Calu3 (cell line): ENCODE measurements around the gene AP3S1. TPM values are rescaled to one million over a fixed set of nuclear protein-coding genes. Genes with fewer than 3 reads are reported as not detected.
"Not testable (repeated sequence)": the region's sequence is repeated elsewhere in the genome, so short reads cannot be mapped to it uniquely, and the experiment has no call there.

Source experiments
- BruUV-seq: library from RNA; stranded (reverse); fragments of 400-500 nt; replicated peaks from 2 replicates; lab custom pipeline; 2021; lab: Mats Ljungman, UMichigan
- CTCF ChIA-PET: fragments of 300-600 bp; sonication (Branson Sonifier 250); formaldehyde crosslinking; loops from one replicate; lab custom pipeline; 2022; ENCODE audit warnings: antibody characterized with exemption; lab: Charles Lee
- DNase-seq: peaks from one replicate; pipeline ENCODE4 v3.0.0; 2022
- H3K27ac Mint-ChIP-seq: one replicate; pipeline ENCODE4 v1.8.0; 2022; ENCODE audit warnings: mixed read lengths; ENCODE audit not compliant: unreplicated experiment
- H3K27me3 Mint-ChIP-seq: one replicate; pipeline ENCODE4 v1.8.0; 2022; ENCODE audit warnings: mixed read lengths; ENCODE audit not compliant: unreplicated experiment
- H3K36me3 Mint-ChIP-seq: one replicate; pipeline ENCODE4 v1.8.0; 2022; ENCODE audit warnings: mild to moderate bottlenecking, moderate library complexity, mixed read lengths; ENCODE audit not compliant: insufficient read depth, unreplicated experiment
- H3K4me1 Mint-ChIP-seq: one replicate; pipeline ENCODE4 v1.8.0; 2022; ENCODE audit warnings: mild to moderate bottlenecking, low read depth, mixed read lengths; ENCODE audit not compliant: unreplicated experiment
- H3K4me3 Mint-ChIP-seq: one replicate; pipeline ENCODE4 v1.8.0; 2022; ENCODE audit warnings: mild to moderate bottlenecking, low read depth, moderate library complexity, mixed read lengths; ENCODE audit not compliant: unreplicated experiment
- H3K9me3 Mint-ChIP-seq: one replicate; pipeline ENCODE4 v1.8.0; 2022; ENCODE audit warnings: low read depth, mixed read lengths; ENCODE audit not compliant: unreplicated experiment
- intact Hi-C: fragments of 100-400 bp; cut with micrococcal nuclease; formaldehyde crosslinking; loops from one replicate; pipeline ENCODE4 v1.10.0; 2022; ENCODE audit not compliant: unreplicated experiment
- total RNA-seq: library from RNA; stranded (reverse); gene quantifications from 2 replicates; pipeline ENCODE4 v1.2.3, GENCODE V29; 2022
- TF ChIP-seq, protein P1 (sequence below): fragments of 200-600 bp; IDR thresholded peaks from one replicate; pipeline ENCODE4 v1.8.0; 2022; ENCODE audit warnings: antibody characterized with exemption; ENCODE audit not compliant: unreplicated experiment

AP3S1 gene
- total RNA-seq, 1 experiment from 2014 or later = 101 TPM

DNA sequence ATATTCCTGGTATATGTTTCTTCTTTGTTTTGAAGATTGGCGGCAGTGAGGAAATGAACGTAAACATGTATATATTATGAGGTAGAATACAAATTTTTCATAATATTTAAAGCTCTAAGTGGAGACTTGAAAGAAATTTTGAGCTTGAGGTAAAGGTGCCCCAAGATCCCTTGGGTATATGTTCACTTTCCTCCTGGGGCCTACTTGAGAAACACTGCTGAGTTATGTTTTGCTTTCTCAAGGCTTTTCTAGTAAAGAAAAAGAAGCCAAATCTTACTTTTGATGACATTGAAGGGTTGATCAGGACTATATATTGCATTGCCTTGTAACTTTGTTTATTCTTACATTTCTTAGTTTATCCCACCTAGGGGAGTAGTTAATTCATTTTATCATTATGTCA, 30.7 kb downstream of the AP3S1 start:
- intact Hi-C loops = loop anchor here (2.0 kb wide), 1 partner anchor 16 kb away; no protein-coding TSS in a partner anchor
- Mint-ChIP-seq H3K36me3 (peaks cover 5% of the 10 kb centered on the region), H3K9me3 (no peaks in the 10 kb centered on the region), H3K27me3 (no peaks in the 10 kb centered on the region), H3K4me1 (peaks cover 19% of the 10 kb centered on the region), H3K4me3 (no peak overlapping the region), H3K27ac (no peak overlapping the region)
- DNase-seq = no peak
- TSS peak; percentile 3 for BruUV-seq
- TF ChIP-seq, protein P1, sequence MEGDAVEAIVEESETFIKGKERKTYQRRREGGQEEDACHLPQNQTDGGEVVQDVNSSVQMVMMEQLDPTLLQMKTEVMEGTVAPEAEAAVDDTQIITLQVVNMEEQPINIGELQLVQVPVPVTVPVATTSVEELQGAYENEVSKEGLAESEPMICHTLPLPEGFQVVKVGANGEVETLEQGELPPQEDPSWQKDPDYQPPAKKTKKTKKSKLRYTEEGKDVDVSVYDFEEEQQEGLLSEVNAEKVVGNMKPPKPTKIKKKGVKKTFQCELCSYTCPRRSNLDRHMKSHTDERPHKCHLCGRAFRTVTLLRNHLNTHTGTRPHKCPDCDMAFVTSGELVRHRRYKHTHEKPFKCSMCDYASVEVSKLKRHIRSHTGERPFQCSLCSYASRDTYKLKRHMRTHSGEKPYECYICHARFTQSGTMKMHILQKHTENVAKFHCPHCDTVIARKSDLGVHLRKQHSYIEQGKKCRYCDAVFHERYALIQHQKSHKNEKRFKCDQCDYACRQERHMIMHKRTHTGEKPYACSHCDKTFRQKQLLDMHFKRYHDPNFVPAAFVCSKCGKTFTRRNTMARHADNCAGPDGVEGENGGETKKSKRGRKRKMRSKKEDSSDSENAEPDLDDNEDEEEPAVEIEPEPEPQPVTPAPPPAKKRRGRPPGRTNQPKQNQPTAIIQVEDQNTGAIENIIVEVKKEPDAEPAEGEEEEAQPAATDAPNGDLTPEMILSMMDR = no peak
- CTCF ChIA-PET = no interaction called here

DNA sequence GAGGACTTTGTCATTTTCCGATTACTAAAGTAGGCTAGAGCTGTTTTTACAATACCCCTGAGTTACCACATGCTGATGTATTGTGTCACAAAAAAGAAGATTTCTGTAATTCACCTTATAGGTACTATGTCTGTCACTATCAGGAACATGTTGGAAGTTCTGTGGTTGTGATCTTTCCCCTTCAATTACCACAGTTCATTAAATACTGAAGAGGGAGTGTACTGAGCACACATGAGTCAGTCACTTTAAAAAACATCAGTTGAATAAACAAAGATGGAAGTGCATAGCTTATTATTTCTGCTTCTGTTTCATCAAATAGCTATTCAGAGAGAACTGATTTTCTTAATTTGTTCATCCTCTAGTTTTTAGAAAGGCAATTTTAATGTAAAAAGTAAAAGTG, 31.7 kb downstream of the AP3S1 start:
- intact Hi-C loops = loop anchor here (2.0 kb wide), 1 partner anchor 17 kb away; no protein-coding TSS in a partner anchor
- no TSS peak for BruUV-seq
- H3K9me3 Mint-ChIP-seq = no peaks in the 10 kb centered on the region
- peaks cover 5% of the 10 kb centered on the region for H3K36me3 Mint-ChIP-seq
- TF ChIP-seq, protein P1 = no peak
- H3K4me1 Mint-ChIP-seq = peaks cover 19% of the 10 kb centered on the region
- CTCF ChIA-PET = no interaction called here
- no peak overlapping the region for H3K27ac Mint-ChIP-seq
- DNase-seq = no peak
- no peak overlapping the region for H3K4me3 Mint-ChIP-seq
- H3K27me3 Mint-ChIP-seq = no peaks in the 10 kb centered on the region

DNA sequence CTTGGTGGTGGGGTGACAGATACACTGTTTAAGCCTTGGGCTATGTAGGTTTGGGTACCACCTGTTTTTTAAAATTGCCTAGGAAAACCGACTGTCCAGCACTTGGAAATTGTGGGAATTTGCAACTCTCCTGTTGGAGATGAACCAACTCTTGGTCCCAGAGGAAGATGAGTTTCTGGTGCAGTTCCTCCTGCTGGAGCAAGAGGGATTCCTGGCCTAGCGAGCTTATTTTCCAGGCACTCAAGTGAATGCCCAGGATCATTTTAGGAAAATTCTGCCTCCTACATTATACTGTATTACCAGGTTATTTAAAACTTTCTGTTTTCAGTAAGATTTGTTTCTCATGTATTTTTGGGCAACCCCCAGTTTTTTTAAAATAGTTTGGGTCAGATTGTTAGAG, 33.7 kb downstream of the AP3S1 start:
- intact Hi-C loops = no loop called here
- H3K4me1 Mint-ChIP-seq = peaks cover 10% of the 10 kb centered on the region
- H3K36me3 Mint-ChIP-seq = peaks cover 5% of the 10 kb centered on the region
- no peak overlapping the region for H3K27ac Mint-ChIP-seq
- H3K9me3 Mint-ChIP-seq = peaks cover 2% of the 10 kb centered on the region
- DNase-seq = no peak
- BruUV-seq = no TSS peak
- CTCF ChIA-PET = no interaction called here
- TF ChIP-seq, protein P1 = no peak
- no peak overlapping the region for H3K4me3 Mint-ChIP-seq
- H3K27me3 Mint-ChIP-seq = no peaks in the 10 kb centered on the region

DNA sequence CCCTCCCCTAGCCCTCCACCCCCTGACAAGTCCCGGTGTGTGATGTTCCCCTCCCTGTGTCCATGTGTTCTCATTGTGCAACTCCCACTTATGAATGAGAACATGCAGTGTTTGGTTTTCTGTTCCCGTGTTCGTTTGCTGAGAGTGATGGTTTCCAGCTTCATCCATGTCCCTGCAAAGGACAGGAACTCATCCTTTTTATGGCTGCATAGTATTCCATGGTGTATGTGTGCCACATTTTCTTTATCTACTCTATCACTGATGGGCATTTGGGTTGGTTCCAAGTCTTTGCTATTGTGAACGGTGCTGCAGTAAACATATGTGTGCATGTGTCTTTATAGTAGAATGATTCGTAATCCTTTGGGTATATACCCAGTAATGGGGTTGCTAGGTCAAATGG, 35.6 kb downstream of the AP3S1 start:
- intact Hi-C loops, DNase-seq, H3K9me3 Mint-ChIP-seq, BruUV-seq, H3K27ac Mint-ChIP-seq, H3K4me3 Mint-ChIP-seq, CTCF ChIA-PET, H3K36me3 Mint-ChIP-seq, H3K27me3 Mint-ChIP-seq: not testable (repeated sequence)
- H3K4me1 Mint-ChIP-seq = peaks cover 28% of the 10 kb centered on the region

DNA sequence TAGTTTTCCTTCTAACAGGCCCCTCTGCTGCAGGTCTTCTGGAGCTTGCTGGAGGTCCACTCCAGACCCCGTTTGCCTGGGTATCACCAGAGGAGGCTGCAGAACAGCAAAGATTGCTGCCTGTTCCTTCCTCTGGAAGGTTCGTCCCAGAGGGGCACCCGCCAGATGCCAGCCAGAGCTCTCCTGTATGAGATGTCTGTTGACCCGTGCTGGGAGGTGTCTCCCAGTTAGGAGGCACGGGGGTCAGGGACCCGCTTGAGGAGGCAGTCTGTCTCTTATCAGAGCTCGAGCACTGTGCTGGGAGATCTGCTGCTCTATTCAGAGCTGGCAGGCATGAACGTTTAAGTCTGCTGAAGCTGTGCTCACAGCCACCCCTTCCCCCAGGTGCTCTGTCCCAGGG, 40.7 kb downstream of the AP3S1 start:
- intact Hi-C loops, H3K27ac Mint-ChIP-seq, H3K36me3 Mint-ChIP-seq, H3K27me3 Mint-ChIP-seq, BruUV-seq, H3K4me3 Mint-ChIP-seq, H3K9me3 Mint-ChIP-seq, DNase-seq, CTCF ChIA-PET: not testable (repeated sequence)
- H3K4me1 Mint-ChIP-seq = peaks cover 24% of the 10 kb centered on the region
